Naive thymus-derived CD8-positive, alpha-beta T cell (primary cell): ENCODE data around the gene SPNS3. TPM values are rescaled to one million over a fixed set of nuclear protein-coding genes. Genes with fewer than 3 reads are reported as not detected.

ENCODE experiments used
- ATAC-seq, 2 donors: fragments of 150-1000 bp; cut with Tn5 transposase in 1 of 2; sonication (Bioruptor Pico), chemical (Tn5 transposase) in 1 of 2; 1 replicate in 1 of 2; 2 replicates in 1 of 2; pipeline ENCODE4 v1.10.0; 2021; ENCODE audit warnings: mild to moderate bottlenecking in 2 of 2, moderate library complexity in 2 of 2
- POLR2A ChIA-PET: fragments of 350-600 bp; sonication (Branson Sonifier 250); formaldehyde crosslinking; loops from one replicate; lab custom pipeline; 2021; ENCODE audit warnings: antibody characterized with exemption; lab: Charles Lee
- DNase-seq, 10 donors: peaks; one replicate each; pipeline versions ENCODE4 v3.0.0 to v3.0.0-alpha.2; 2020 to 2022
- H3K27ac Mint-ChIP-seq, 10 donors: one replicate each; pipeline ENCODE4 v1.8.0; 2020 to 2022; ENCODE audit warnings: mild to moderate bottlenecking in 10 of 10, mixed read lengths in 10 of 10, moderate library complexity in 4 of 10, inconsistent platforms in 1 of 10
- H3K27me3 Mint-ChIP-seq, 5 donors: one replicate each; pipeline ENCODE4 v1.8.0; 2021 to 2022; ENCODE audit warnings: mixed read lengths in 5 of 5
- H3K36me3 Mint-ChIP-seq, 3 donors: one replicate each; pipeline ENCODE4 v1.8.0; 2020 to 2022; ENCODE audit warnings: mixed read lengths in 3 of 3, mild to moderate bottlenecking in 2 of 3, inconsistent platforms in 1 of 3
- H3K4me1 Mint-ChIP-seq, 4 donors: one replicate each; pipeline ENCODE4 v1.8.0; 2021 to 2022; ENCODE audit warnings: mixed read lengths in 4 of 4
- H3K4me3 Mint-ChIP-seq, 10 donors: one replicate each; pipeline ENCODE4 v1.8.0; 2020 to 2022; ENCODE audit warnings: mild to moderate bottlenecking in 10 of 10, mixed read lengths in 10 of 10, moderate library complexity in 6 of 10, inconsistent platforms in 1 of 10
- H3K9me3 Mint-ChIP-seq, 9 donors: one replicate each; pipeline ENCODE4 v1.8.0; 2020 to 2022; ENCODE audit warnings: mixed read lengths in 9 of 9, mild to moderate bottlenecking in 3 of 9, inconsistent platforms in 1 of 9, moderate library complexity in 1 of 9
- polyA plus RNA-seq, 3 donors: library from polyadenylated mRNA; unstranded; fragments of 300-500 nt; fragmentation: Illumina TruSeq; gene quantifications; one replicate each; pipeline ENCODE4 v1.2.3, GENCODE V29; 2021
- total RNA-seq, 8 experiments: library from RNA in 2 of 8; stranded (reverse) in 2 of 8; gene quantifications; one replicate each; pipeline ENCODE4 v1.2.3 and lab custom pipeline; 2021 to 2026

The SPNS3 gene
- total and polyA plus RNA-seq, 5 experiments from 2014 or later = 4.3 to 18.9 (median 11.6) TPM

- Mint-ChIP-seq H3K36me3 (no peaks in the 10 kb centered on the region), H3K27ac (no peak overlapping the region), H3K4me3 (no peak overlapping the region), H3K4me1 (peaks cover 17 to 47% (median 30%) of the 10 kb centered on the region in 4 donors), H3K9me3 (no peaks in the 10 kb centered on the region), H3K27me3 (no peaks in the 10 kb centered on the region)
- POLR2A ChIA-PET = no interaction called here
- DNase-seq (no peak), ATAC-seq (no peak)
Observed at GRCh38 chr17:4477255-4477791, 43.6 kb downstream of the SPNS3 start.

- no peaks in the 10 kb centered on the region for H3K9me3 Mint-ChIP-seq
Observed at GRCh38 chr17:4478318-4478830, 44.6 kb downstream of the SPNS3 start.

GRCh38 chr17:4479340-4479981, 45.7 kb downstream of the SPNS3 start:
- H3K27ac Mint-ChIP-seq = peak overlapping the region in 6 of 10 donors; percentile 25 to 95 (median 70)
- H3K9me3 Mint-ChIP-seq = no peaks in the 10 kb centered on the region
- ATAC-seq = no peak
- H3K36me3 Mint-ChIP-seq = no peaks in the 10 kb centered on the region
- H3K4me3 Mint-ChIP-seq = peak overlapping the region in 6 of 10 donors; percentile 5 to 78 (median 44)
- DNase-seq = no peak
- H3K4me1 Mint-ChIP-seq = peaks cover 24 to 65% (median 46%) of the 10 kb centered on the region in 4 donors
- H3K27me3 Mint-ChIP-seq = no peaks in the 10 kb centered on the region
- POLR2A ChIA-PET = interaction anchor here (1.2 kb wide), 1 partner anchor 43 kb away, joined by 4 read pairs; no protein-coding TSS in a partner anchor

More at GRCh38 chr17:4478318-4478830, 44.6 kb downstream of the SPNS3 start:
- H3K4me3 Mint-ChIP-seq = no peak overlapping the region
- POLR2A ChIA-PET = interaction anchor here (0.7 kb wide), 1 partner anchor 461 kb away, joined by 4 read pairs; no protein-coding TSS in a partner anchor
- H3K36me3 Mint-ChIP-seq = no peaks in the 10 kb centered on the region
- peaks cover 20 to 56% (median 38%) of the 10 kb centered on the region in 4 donors for H3K4me1 Mint-ChIP-seq
- no peak for ATAC-seq
- H3K27ac Mint-ChIP-seq = peak overlapping the region in 3 of 10 donors; percentile 6 to 85 (median 19)
- H3K27me3 Mint-ChIP-seq = no peaks in the 10 kb centered on the region
- DNase-seq = no peak

- no peak for DNase-seq
- H3K27me3 Mint-ChIP-seq = no peaks in the 10 kb centered on the region
- peaks cover 0 to 5% (median 3%) of the 10 kb centered on the region in 3 donors for H3K36me3 Mint-ChIP-seq
- peak overlapping the region in 7 of 10 donors; percentile 19 to 88 (median 66) for H3K4me3 Mint-ChIP-seq
- no peaks in the 10 kb centered on the region for H3K9me3 Mint-ChIP-seq
- peak overlapping the region; percentile 13 to 95 (median 84) for H3K27ac Mint-ChIP-seq
- peaks cover 24 to 70% (median 53%) of the 10 kb centered on the region in 4 donors for H3K4me1 Mint-ChIP-seq
- peak in 1 of 2 donors; percentile 7 for ATAC-seq
- POLR2A ChIA-PET = interaction anchor here (1.2 to 2.0 kb wide), 4 partner anchors 18 to 569 kb away, joined by 3 to 9 read pairs (median 4); partner anchors contain the start of gene SPNS2
Observed at GRCh38 chr17:4479982-4480751, 46.4 kb downstream of the SPNS3 start.

- Mint-ChIP-seq H3K27ac (peak overlapping the region; percentile 92 to 98 (median 95)), H3K4me1 (peaks cover 25 to 78% (median 63%) of the 10 kb centered on the region in 4 donors), H3K9me3 (no peaks in the 10 kb centered on the region), H3K4me3 (peak overlapping the region; percentile 73 to 90 (median 81)), H3K27me3 (no peaks in the 10 kb centered on the region), H3K36me3 (peaks cover 0 to 5% (median 3%) of the 10 kb centered on the region in 3 donors)
- POLR2A ChIA-PET = interaction anchor here (0.9 to 2.0 kb wide), 9 partner anchors 10 to 568 kb away, joined by 3 to 9 read pairs (median 3); partner anchors contain the start of genes MYBBP1A and SPNS2
- DNase-seq (peak in 8 of 10 donors; percentile 15 to 73 (median 35)), ATAC-seq (peak; percentile 74 to 79)
Observed at GRCh38 chr17:4480929-4481898, 47.5 kb downstream of the SPNS3 start.

GRCh38 chr17:4482338-4483011, 48.7 kb downstream of the SPNS3 start:
- H3K4me3 Mint-ChIP-seq = peak overlapping the region in 6 of 10 donors; percentile 31 to 81 (median 60)
- H3K27me3 Mint-ChIP-seq = no peaks in the 10 kb centered on the region
- ATAC-seq (no peak), DNase-seq (no peak)
- peak overlapping the region; percentile 63 to 97 (median 90) for H3K27ac Mint-ChIP-seq
- H3K36me3 Mint-ChIP-seq = peaks cover 0 to 5% (median 3%) of the 10 kb centered on the region in 3 donors
- POLR2A ChIA-PET = interaction anchor here (1.5 to 1.8 kb wide), 3 partner anchors 14 to 73 kb away, joined by 3 to 8 read pairs (median 3); partner anchors contain the start of gene MYBBP1A
- H3K4me1 Mint-ChIP-seq = peaks cover 28 to 83% (median 72%) of the 10 kb centered on the region in 4 donors
- H3K9me3 Mint-ChIP-seq = no peaks in the 10 kb centered on the region

GRCh38 chr17:4483012-4483840, 49.5 kb downstream of the SPNS3 start:
- peaks cover 28 to 86% (median 73%) of the 10 kb centered on the region in 4 donors for H3K4me1 Mint-ChIP-seq
- H3K27me3 Mint-ChIP-seq = no peaks in the 10 kb centered on the region
- DNase-seq = no peak
- no peaks in the 10 kb centered on the region for H3K9me3 Mint-ChIP-seq
- H3K27ac Mint-ChIP-seq = peak overlapping the region; percentile 71 to 97 (median 91)
- peaks cover 0 to 5% (median 3%) of the 10 kb centered on the region in 3 donors for H3K36me3 Mint-ChIP-seq
- ATAC-seq = no peak
- H3K4me3 Mint-ChIP-seq = peak overlapping the region in 8 of 10 donors; percentile 11 to 81 (median 58)
- POLR2A ChIA-PET = no interaction called here

- peak overlapping the region; percentile 81 to 95 (median 94) for H3K4me3 Mint-ChIP-seq
- H3K27ac Mint-ChIP-seq = peak overlapping the region; percentile 90 to 96 (median 94)
- no peaks in the 10 kb centered on the region for H3K27me3 Mint-ChIP-seq
- ATAC-seq = peak; percentile 96 to 98
- POLR2A ChIA-PET = interaction anchor here (0.5 to 2.3 kb wide), 10 partner anchors 14 to 1974 kb away, joined by 3 to 18 read pairs (median 4); partner anchors contain the start of genes SPNS2 and SPNS3
- peak; percentile 29 to 75 (median 54) for DNase-seq
- H3K4me1 Mint-ChIP-seq = peaks cover 22 to 63% (median 59%) of the 10 kb centered on the region in 4 donors
- no peaks in the 10 kb centered on the region for H3K9me3 Mint-ChIP-seq
- peaks cover 0 to 5% (median 3%) of the 10 kb centered on the region in 3 donors for H3K36me3 Mint-ChIP-seq
Observed at GRCh38 chr17:4485676-4486646, 52.2 kb downstream of the SPNS3 start.

GRCh38 chr17:4487296-4487695, 53.6 kb downstream of the SPNS3 start:
- H3K9me3 Mint-ChIP-seq = no peaks in the 10 kb centered on the region
- no peaks in the 10 kb centered on the region for H3K27me3 Mint-ChIP-seq
- H3K4me3 Mint-ChIP-seq = peak overlapping the region in 9 of 10 donors; percentile 48 to 95 (median 81)
- peaks cover 0 to 5% (median 3%) of the 10 kb centered on the region in 3 donors for H3K36me3 Mint-ChIP-seq
- POLR2A ChIA-PET = interaction anchor here (1.5 kb wide), 1 partner anchor 67 kb away, joined by 5 read pairs; no protein-coding TSS in a partner anchor
- DNase-seq (no peak), ATAC-seq (no peak)
- H3K4me1 Mint-ChIP-seq = peaks cover 20 to 49% (median 46%) of the 10 kb centered on the region in 4 donors
- peak overlapping the region in 9 of 10 donors; percentile 67 to 96 (median 87) for H3K27ac Mint-ChIP-seq
